ENCODE results near the gene NOVA2.

DNA sequence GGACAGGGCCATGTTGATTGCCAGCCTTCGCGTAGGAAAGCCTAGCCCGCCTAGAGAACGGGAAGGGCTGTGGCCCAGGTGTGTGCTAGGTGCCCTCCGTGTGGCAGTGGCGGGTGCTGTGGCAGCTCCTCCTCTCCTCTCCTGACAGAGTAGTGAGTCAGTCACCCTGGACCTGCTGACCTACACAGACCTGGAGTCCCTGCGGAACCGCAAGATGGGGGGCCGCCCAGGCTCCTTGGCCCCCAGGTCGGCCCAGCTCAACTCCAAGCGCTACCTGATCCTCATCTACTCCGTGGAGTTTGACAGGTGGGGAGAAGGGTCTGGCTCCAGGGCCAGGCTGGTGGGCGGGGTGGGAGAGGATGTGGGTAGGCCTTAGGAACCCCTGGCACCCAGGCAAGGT, 32.7 kb upstream of the NOVA2 start:
- TF ChIP-seq EZH2 (IDR thresholded peaks at IDR 0.05; ENCODE audit: low read depth), result no peak
- TF ChIP-seq, protein P1, sequence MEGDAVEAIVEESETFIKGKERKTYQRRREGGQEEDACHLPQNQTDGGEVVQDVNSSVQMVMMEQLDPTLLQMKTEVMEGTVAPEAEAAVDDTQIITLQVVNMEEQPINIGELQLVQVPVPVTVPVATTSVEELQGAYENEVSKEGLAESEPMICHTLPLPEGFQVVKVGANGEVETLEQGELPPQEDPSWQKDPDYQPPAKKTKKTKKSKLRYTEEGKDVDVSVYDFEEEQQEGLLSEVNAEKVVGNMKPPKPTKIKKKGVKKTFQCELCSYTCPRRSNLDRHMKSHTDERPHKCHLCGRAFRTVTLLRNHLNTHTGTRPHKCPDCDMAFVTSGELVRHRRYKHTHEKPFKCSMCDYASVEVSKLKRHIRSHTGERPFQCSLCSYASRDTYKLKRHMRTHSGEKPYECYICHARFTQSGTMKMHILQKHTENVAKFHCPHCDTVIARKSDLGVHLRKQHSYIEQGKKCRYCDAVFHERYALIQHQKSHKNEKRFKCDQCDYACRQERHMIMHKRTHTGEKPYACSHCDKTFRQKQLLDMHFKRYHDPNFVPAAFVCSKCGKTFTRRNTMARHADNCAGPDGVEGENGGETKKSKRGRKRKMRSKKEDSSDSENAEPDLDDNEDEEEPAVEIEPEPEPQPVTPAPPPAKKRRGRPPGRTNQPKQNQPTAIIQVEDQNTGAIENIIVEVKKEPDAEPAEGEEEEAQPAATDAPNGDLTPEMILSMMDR (conservative IDR thresholded peaks at IDR 0.05), result no peak
